ENCODE data around the gene RHBDL1.

The RHBDL1 gene

DNA sequence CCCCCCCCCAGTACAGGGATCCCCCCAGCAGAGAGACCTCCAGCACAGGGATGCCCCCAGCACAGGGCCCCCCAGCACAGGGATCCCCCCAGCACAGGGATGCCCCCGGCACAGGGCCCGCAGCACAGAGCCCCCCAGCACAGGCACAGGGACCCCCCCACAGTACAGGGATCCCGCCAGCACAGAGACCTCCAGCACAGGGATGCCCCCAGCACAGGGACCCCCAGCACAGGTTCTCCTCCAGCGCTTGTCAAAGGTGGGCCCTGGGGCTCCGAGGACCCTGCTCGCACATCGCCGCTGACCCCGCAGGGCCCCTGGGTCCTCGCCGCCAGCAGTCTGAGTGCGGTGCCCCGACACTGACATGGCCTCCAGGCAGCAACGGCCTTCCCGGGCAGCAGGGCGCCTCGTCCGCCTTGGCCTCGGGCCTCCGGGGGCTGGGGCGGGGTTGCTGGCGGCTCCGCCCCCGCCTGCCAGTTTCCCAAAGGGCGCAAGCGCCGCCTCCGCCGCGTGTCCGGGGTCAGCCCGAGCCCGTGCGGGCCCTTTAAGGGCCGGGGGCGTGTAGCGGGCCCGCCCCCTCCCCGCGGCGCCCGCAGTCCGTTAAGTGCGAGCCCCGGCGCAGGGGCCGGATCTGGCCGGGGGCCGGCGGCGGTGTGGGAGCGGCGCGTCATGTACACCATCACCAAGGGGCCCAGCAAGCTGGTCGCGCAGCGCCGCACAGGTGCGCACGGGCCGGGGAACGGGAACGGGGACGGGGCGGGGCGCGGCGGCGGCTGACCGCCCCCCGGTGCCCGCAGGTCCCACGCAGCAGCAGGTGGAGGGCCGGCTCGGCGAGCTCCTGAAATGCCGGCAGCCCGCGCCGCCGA is 33.9 kb upstream of the RHBDL1 start, which contains the start of gene MCRIP2:
MCRIP2 (plus strand) TSS at position 503 of the 863 bp plus-strand sequence; CDS start at position 667, 164 bp downstream.
- H3K36me3 Mint-ChIP-seq (ENCODE audit: insufficient read depth) = peaks cover 22% of the 10 kb centered on the region
- ATAC-seq (replicated peaks) (peak; percentile 28), DNase-seq (peak; percentile 37 to 42 (median 38))
- peaks cover 0 to 3% of the 10 kb centered on the region in 2 donors for H3K27me3 Mint-ChIP-seq
- H3K27ac Mint-ChIP-seq = peak within 1 kb of the TSS in 1 of 2 donors; percentile 57
- peaks cover 3 to 9% of the 10 kb centered on the region in 2 donors for H3K4me1 Mint-ChIP-seq (ENCODE audit: low read depth in 2 of 2)
- peaks cover 0 to 2% of the 10 kb centered on the region in 2 donors for H3K9me3 Mint-ChIP-seq
- peak within 1 kb of the TSS; percentile 72 for H3K4me3 Mint-ChIP-seq

DNA sequence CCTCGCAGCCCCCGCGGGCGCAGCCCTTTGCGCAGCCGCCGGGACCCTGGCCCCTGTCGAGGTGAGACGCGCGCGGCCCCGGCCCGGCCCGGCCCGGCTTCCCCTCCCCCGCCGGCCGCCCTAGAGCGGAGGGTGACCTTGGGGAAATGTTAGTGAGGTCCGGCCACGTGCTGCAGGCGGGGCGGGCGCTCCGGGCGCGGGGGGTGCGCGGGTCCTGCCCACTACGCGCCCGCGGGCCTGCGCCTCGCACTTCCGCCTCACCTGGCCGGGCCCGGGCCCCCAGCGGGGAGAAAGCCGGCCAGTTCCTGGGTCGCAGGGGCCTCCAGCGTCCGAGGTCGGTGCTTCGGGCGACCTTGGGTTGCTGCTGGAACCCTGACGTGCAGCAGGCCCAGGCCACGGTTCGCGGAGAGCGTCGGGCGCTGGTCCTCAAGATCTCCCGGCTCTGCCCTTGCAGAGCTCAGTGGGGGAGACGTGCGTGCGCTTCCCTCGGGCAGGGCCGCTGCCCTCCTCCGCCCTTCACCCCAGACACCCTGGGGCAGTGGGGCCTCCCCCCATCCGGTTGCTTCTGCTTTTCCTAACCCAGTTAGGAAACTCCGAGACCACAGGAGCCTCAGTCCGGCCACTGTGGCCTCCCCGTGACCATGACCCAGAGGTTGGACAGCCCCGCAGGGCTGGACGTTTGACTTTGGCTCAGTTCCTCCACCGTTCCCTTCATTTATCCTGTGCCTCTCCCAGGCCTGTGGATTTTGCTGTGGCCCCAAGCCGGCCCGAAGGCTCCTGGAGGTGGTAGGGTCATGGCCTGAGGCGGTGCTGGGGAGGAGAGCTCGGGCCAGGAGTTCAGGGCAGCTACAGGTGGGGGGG is 33.1 kb upstream of the RHBDL1 start:
- peak overlapping the region; percentile 72 for H3K4me3 Mint-ChIP-seq
- no peak for DNase-seq
- H3K4me1 Mint-ChIP-seq (ENCODE audit: low read depth in 2 of 2) = peaks cover 0 to 7% of the 10 kb centered on the region in 2 donors
- H3K27me3 Mint-ChIP-seq = no peaks in the 10 kb centered on the region
- peak overlapping the region in 1 of 2 donors; percentile 57 for H3K27ac Mint-ChIP-seq
- no peaks in the 10 kb centered on the region for H3K9me3 Mint-ChIP-seq
- peaks cover 13% of the 10 kb centered on the region for H3K36me3 Mint-ChIP-seq (ENCODE audit: insufficient read depth)
- peak; percentile 52 for ATAC-seq (replicated peaks)

DNA sequence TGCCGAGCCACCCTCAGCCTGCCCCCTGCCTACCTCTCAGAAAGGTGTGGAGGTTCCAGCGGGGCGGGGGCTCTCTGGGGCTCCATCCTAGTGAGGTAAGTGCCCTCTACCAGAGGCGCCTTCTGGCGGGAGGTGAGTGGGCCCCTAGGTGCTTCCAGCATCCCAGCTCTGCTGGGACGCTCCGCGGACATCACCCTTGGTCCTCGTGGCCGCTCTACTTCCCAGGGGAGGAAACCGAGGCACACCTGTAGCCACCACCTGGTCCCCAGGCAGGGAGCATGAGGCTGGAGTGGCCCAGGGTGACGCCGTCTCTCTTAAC is 32.5 kb upstream of the RHBDL1 start:
- Mint-ChIP-seq H3K36me3 (ENCODE audit: insufficient read depth) (peaks cover 7% of the 10 kb centered on the region), H3K4me3 (peak overlapping the region; percentile 72), H3K27me3 (no peaks in the 10 kb centered on the region), H3K4me1 (ENCODE audit: low read depth in 2 of 2) (peaks cover 0 to 5% of the 10 kb centered on the region in 2 donors), H3K9me3 (no peaks in the 10 kb centered on the region), H3K27ac (peak overlapping the region in 1 of 2 donors; percentile 57)
- DNase-seq (no peak), ATAC-seq (replicated peaks) (no peak)

DNA sequence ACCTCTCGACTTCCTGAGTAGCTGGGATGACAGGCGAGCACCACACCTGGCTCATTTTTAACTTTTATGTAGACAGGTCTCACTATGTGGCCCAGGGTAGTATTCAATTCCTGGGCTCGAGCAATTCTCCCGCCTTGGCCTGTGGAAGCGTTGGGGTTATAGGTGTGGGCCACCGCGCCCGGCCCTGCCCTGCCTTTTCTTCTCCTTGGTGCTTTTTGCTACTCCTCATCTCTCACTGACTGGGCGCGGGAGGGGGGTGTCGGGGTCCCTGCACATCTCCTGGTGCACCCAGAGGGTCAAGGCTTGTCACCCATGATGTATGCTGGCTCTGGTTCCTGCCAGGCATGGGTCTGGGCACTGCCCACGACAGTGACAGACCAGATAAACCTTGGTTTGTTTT is 30.9 kb upstream of the RHBDL1 start:
- Mint-ChIP-seq H3K4me3 (peak overlapping the region; percentile 72), H3K9me3 (no peaks in the 10 kb centered on the region), H3K27ac (no peak overlapping the region), H3K27me3 (no peaks in the 10 kb centered on the region), H3K4me1 (ENCODE audit: low read depth in 2 of 2) (peaks cover 0 to 5% of the 10 kb centered on the region in 2 donors), H3K36me3 (ENCODE audit: insufficient read depth) (peaks cover 4% of the 10 kb centered on the region)
- DNase-seq (no peak), ATAC-seq (replicated peaks) (no peak)

DNA sequence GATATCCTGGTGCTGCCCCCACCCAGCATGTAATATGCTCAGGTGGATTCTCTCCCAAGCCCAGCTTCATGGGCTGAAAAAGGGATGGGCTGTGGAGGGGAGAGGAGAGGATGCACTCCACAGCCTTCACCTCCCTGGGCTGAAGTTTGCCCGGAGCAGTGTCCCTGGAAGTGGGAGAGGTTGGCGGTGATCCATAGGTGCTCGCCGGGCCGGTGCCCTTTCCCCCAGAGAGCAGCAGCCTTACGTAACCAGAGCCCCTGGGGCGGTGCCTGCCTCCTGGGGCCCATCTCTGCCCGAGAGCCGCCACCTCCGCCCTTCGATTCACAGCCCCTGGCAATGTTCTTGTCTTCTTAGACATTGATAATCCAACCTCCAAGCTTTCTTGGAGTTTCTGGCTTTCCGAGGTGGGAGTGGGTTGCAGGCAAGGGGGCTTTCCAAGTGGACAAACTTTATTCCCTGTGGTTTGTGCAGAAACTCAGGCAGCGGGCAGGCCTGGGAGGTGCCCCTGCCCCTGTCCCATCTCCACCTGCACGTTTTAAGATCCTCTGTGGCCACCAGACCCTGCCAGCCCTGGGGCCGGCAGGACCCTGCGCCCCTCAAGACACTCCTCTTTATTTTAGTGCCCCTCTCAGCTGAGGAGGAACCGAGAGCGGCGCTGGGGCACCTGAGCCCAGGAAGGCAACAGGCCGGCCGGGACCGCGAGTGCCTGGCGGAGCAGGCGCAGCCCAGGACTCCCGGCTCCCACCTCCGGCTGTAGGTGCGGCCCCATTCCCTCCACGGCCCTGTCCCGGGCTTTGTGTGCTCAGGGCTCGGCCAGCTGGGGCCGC is 29.4 kb upstream of the RHBDL1 start:
- DNase-seq (no peak), ATAC-seq (replicated peaks) (no peak)
- no peak overlapping the region for H3K4me3 Mint-ChIP-seq
- no peaks in the 10 kb centered on the region for H3K27me3 Mint-ChIP-seq
- peaks cover 0 to 5% of the 10 kb centered on the region in 2 donors for H3K4me1 Mint-ChIP-seq (ENCODE audit: low read depth in 2 of 2)
- no peak overlapping the region for H3K27ac Mint-ChIP-seq
- no peaks in the 10 kb centered on the region for H3K9me3 Mint-ChIP-seq
- H3K36me3 Mint-ChIP-seq (ENCODE audit: insufficient read depth) = peaks cover 9% of the 10 kb centered on the region

DNA sequence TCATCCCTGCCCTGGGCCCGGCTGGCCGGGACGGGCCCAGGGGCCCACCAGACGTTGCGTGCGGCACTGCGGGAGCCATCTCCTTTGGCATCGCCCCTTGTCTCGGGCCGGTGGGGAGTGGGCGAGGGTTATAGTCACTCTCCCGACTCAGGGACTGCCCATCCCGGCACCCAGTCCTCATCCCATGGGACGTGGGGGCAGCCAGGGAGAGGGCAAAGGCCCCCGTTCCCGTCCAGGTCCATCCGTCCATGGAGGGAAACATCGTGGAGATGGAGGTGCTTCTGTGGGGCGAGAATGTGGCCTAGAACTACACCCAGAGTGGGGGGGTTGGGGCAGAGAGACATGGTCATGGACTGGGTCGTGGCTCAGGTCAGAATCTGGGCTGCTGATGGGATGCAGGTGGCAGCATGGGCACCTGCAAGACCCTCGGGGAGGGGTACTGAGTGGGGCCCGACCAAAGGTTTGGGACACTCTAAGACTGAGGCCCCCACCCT is 28.7 kb upstream of the RHBDL1 start:
- no peak for ATAC-seq (replicated peaks)
- Mint-ChIP-seq H3K4me1 (ENCODE audit: low read depth in 2 of 2) (peaks cover 0 to 5% of the 10 kb centered on the region in 2 donors), H3K27me3 (no peaks in the 10 kb centered on the region), H3K27ac (peak overlapping the region in 1 of 2 donors; percentile 20), H3K4me3 (no peak overlapping the region), H3K9me3 (no peaks in the 10 kb centered on the region), H3K36me3 (ENCODE audit: insufficient read depth) (peaks cover 9% of the 10 kb centered on the region)
- DNase-seq = no peak

DNA sequence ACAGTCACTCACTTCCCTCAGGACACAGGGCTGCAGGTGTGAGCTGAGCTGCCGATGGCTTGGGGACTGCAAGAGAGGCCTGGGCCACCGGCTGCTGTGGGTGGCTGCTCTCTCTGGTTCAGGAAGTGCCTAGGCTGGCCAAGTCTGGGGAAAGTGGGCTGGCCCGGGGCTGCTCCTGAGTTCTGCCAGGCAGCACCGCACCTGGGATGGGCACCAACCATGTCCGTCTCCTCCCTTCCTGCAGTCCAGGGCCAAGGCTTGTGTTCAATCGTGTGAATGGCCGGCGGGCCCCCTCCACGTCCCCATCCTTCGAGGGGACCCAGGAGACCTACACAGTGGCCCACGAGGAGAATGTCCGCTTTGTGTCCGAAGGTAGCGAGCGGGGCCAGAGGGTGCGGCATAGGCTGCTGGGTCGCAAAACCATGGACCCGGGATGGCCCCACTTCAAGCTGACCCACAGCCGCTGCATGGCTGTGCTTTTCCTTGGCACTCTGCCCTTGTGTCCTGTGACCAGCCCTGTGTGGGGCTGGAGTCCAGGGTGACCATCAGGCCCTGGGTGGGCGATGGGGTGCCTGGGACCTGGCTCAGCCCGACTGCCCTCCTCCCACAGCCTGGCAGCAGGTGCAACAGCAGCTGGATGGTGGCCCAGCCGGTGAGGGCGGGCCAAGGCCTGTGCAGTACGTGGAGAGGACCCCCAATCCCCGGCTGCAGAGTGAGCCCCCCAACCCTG is 28.1 kb upstream of the RHBDL1 start:
- Mint-ChIP-seq H3K36me3 (ENCODE audit: insufficient read depth) (peaks cover 9% of the 10 kb centered on the region), H3K27ac (peak overlapping the region in 1 of 2 donors; percentile 20), H3K4me3 (no peak overlapping the region), H3K9me3 (no peaks in the 10 kb centered on the region), H3K27me3 (no peaks in the 10 kb centered on the region), H3K4me1 (ENCODE audit: low read depth in 2 of 2) (peaks cover 0 to 5% of the 10 kb centered on the region in 2 donors)
- DNase-seq (no peak), ATAC-seq (replicated peaks) (no peak)

DNA sequence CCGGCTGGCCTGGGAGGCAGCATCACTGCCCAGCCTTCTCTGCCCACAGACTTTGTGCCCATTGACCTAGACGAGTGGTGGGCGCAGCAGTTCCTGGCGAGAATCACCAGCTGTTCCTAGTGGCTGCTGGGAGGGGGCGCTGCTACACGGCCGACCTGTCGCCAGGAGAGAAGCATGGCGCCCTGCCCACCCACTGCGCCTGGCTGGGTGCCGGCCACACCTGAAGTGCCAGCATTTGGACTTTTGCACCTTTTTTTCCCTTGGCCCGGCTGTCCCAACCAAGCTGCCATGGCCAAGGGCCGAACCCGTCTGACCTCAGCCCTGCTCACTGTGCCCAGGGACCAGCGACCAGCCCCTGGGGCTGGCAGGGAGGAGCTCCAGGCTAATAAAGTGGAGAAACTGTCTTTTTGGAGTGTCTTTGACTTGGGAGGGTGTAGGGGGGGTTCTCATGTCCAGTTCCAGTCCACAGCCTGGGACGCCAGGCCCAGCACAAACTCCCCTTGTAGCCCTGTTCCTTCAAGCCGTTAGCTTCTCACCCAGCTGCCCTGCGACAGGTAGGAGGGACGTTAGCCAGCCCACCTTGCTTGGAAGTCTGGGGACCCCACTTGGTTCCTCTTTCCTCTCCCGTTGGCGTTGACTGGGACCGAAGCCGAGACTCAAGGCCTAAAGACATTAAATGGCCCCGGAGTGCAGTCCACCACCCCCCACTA is 27.2 kb upstream of the RHBDL1 start:
- H3K27me3 Mint-ChIP-seq = no peaks in the 10 kb centered on the region
- peak overlapping the region; percentile 63 to 74 for H3K4me3 Mint-ChIP-seq
- H3K36me3 Mint-ChIP-seq (ENCODE audit: insufficient read depth) = peaks cover 9% of the 10 kb centered on the region
- H3K27ac Mint-ChIP-seq = peak overlapping the region; percentile 41 to 80
- ATAC-seq (replicated peaks) (no peak), DNase-seq (no peak)
- H3K9me3 Mint-ChIP-seq = no peaks in the 10 kb centered on the region
- peaks cover 0 to 3% of the 10 kb centered on the region in 2 donors for H3K4me1 Mint-ChIP-seq (ENCODE audit: low read depth in 2 of 2)

DNA sequence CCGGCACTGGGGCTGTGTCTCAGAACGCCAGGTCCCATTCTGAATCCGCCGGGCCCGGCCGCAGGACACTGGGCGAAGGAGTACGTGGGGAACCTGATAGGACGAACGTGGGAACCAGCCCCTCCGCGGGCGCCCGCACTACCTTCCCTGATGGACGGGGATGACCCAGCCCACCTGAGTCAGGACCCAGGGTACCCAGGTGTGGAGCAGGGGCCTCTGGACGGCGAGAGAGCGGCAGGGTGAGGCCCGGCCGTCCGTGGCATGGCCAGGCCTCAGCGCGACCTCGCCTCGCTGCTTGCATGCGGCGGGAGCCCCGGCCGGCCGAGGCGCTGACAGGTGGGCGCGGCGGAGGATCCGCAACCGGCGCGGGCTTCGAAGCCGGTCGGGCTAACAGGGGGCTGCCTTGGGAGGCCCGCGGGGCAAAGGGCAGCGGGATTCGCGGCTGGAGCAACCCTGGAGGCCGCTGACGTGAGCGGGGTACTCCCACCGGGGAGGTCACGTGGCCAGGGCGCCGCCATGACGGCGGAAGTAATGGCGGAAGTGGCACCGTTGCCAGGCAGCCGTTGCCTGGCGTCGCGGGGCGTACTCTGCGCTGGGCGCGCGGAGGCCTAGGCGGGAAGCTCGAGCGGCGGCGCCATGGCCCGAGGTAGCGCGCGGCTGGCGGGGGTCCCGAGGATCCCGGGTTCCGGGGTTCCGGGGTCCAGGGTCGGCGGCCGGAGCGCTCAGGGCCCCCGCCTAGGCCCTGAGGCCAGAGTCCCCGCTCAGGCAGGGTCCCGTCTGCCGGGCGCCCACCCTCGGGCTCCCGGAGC is 26.5 kb upstream of the RHBDL1 start, which contains the start of gene WDR90:
WDR90 (plus strand) TSS at position 585 of the 809 bp plus-strand sequence; CDS start at position 637, 52 bp downstream.
- peak within 1 kb of the TSS; percentile 41 to 80 for H3K27ac Mint-ChIP-seq
- no peaks in the 10 kb centered on the region for H3K27me3 Mint-ChIP-seq
- ATAC-seq (replicated peaks) = peak; percentile 98
- no peaks in the 10 kb centered on the region for H3K9me3 Mint-ChIP-seq
- peaks cover 0 to 2% of the 10 kb centered on the region in 2 donors for H3K4me1 Mint-ChIP-seq (ENCODE audit: low read depth in 2 of 2)
- DNase-seq = peak; percentile 88 to 90 (median 90)
- H3K36me3 Mint-ChIP-seq (ENCODE audit: insufficient read depth) = peaks cover 6% of the 10 kb centered on the region
- peak within 1 kb of the TSS; percentile 63 to 74 for H3K4me3 Mint-ChIP-seq

DNA sequence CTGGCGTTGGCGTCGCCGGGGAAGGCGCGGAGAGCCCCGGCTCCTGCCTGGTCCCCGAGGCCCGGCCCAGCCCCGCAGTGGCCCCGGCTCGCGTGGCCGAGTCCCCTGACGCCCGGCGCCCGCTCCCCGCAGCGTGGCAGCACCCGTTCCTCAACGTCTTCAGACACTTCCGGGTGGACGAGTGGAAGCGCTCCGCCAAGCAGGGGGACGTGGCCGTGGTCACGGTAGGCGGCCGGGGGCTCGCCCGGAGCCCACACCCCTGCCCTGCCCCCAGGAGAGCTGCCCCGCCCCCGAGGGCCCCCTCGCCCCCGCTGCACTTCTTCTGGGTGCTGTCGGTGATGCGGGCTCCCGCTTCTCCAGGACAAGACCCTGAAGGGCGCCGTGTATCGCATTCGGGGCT is 25.8 kb upstream of the RHBDL1 start:
- peak overlapping the region; percentile 60 to 70 for H3K4me3 Mint-ChIP-seq
- DNase-seq (no peak), ATAC-seq (replicated peaks) (peak; percentile 9)
- no peaks in the 10 kb centered on the region for H3K4me1 Mint-ChIP-seq (ENCODE audit: low read depth in 2 of 2)
- H3K27me3 Mint-ChIP-seq = no peaks in the 10 kb centered on the region
- H3K9me3 Mint-ChIP-seq = no peaks in the 10 kb centered on the region
- H3K27ac Mint-ChIP-seq = no peak overlapping the region
- peaks cover 6% of the 10 kb centered on the region for H3K36me3 Mint-ChIP-seq (ENCODE audit: insufficient read depth)

DNA sequence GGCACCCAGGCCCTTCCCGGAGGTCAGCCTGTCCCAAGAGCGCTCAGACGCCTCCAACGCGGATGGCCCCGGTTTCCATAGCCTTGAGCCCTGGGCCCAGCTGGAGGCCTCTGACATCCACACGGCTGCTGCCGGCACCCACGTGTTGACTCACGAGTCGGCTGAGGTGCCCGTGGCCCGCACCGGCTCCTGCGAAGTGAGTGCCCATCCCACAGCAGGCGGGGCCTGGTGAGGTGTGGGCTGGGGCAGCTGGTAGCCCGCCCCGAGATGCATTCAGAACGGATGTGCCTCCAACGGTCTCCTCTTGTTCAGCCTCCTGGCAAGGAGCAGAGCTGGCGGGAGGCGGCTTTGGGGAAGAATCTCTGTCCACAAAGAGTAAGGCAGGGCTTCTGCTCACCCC is 23.6 kb upstream of the RHBDL1 start:
- no peak for DNase-seq
- no peak overlapping the region for H3K27ac Mint-ChIP-seq
- H3K36me3 Mint-ChIP-seq (ENCODE audit: insufficient read depth) = peaks cover 6% of the 10 kb centered on the region
- peak overlapping the region; percentile 21 to 33 for H3K4me3 Mint-ChIP-seq
- H3K9me3 Mint-ChIP-seq = no peaks in the 10 kb centered on the region
- H3K27me3 Mint-ChIP-seq = no peaks in the 10 kb centered on the region
- no peak for ATAC-seq (replicated peaks)
- no peaks in the 10 kb centered on the region for H3K4me1 Mint-ChIP-seq (ENCODE audit: low read depth in 2 of 2)

Data from effector memory CD8-positive, alpha-beta T cell (primary cell).